H1 (cell line): Measurements from ENCODE around the gene BBX. TPM values are rescaled to one million over a fixed set of nuclear protein-coding genes. Genes with fewer than 3 reads are reported as not detected.

Source experiments
- CTCF ChIA-PET: fragments of 300-600 bp; sonication (Branson Sonifier 250); formaldehyde crosslinking; loops from one replicate; lab custom pipeline; 2021; ENCODE audit not compliant: partially characterized antibody; lab: Charles Lee
- POLR2A ChIA-PET: fragments of 300-600 bp; sonication (Branson Sonifier 250); formaldehyde crosslinking; loops from one replicate; lab custom pipeline; 2021; ENCODE audit warnings: inconsistent platforms; ENCODE audit not compliant: partially characterized antibody; lab: Charles Lee
- DNase-seq, 2 experiments: peaks; one replicate each; pipeline versions ENCODE4 v3.0.0 to v3.0.0-alpha.2; 2010 to 2022; ENCODE audit warnings: low spot score in 2 of 2, low read depth in 1 of 2, mixed read lengths in 1 of 2
- FAIRE-seq: peaks from 2 replicates; lab custom pipeline; 2011; peaks lifted over from hg19 to GRCh38; lab: Jason Lieb, UNC
- H2AFZ ChIP-seq: 2 replicates; pipeline ENCODE4 v1.8.1; 2012; ENCODE audit warnings: low read length, inconsistent platforms
- H2AK5ac ChIP-seq: 2 replicates; pipeline ENCODE4 v1.6.1; 2013; ENCODE audit warnings: low read depth, low read length
- H2BK120ac ChIP-seq: replicated peaks from 2 replicates; pipeline ENCODE3; 2013; ENCODE audit warnings: low read depth, low read length, inconsistent platforms
- H2BK12ac ChIP-seq: 2 replicates; pipeline ENCODE4 v1.6.1; 2013; ENCODE audit warnings: low read depth, low read length
- H2BK15ac ChIP-seq: 2 replicates; pipeline ENCODE4 v1.6.1; 2013; ENCODE audit warnings: low read length
- H2BK20ac ChIP-seq: 2 replicates; pipeline ENCODE4 v1.6.1; 2013; ENCODE audit warnings: low read length
- H2BK5ac ChIP-seq: 2 replicates; pipeline ENCODE4 v1.6.1; 2013; ENCODE audit warnings: low read depth, low read length
- H3K14ac ChIP-seq: 2 replicates; pipeline ENCODE4 v1.6.1; 2013; ENCODE audit warnings: inconsistent platforms; ENCODE audit not compliant: insufficient read length
- H3K18ac ChIP-seq: 2 replicates; pipeline ENCODE4 v1.6.1; 2013; ENCODE audit warnings: low read length; ENCODE audit errors: extremely low read depth
- H3K23ac ChIP-seq: 2 replicates; pipeline ENCODE4 v1.6.1; 2013; ENCODE audit warnings: inconsistent platforms; ENCODE audit not compliant: insufficient read length
- H3K23me2 ChIP-seq: 2 replicates; pipeline ENCODE4 v1.6.1; 2013; ENCODE audit warnings: low read depth, low read length
- H3K27ac ChIP-seq: 2 replicates; pipeline ENCODE4 v1.6.1; 2011; ENCODE audit warnings: low read depth, low read length, inconsistent platforms
- H3K27me3 ChIP-seq, 4 experiments: replicated peaks in 1 of 4; 1 replicate in 1 of 4; 2 replicates in 3 of 4; pipeline versions ENCODE4 v1.6.1 to v1.8.1; 2011 to 2013; ENCODE audit warnings: low read length in 3 of 4, mild to moderate bottlenecking in 3 of 4, inconsistent platforms in 2 of 4, mixed read lengths in 2 of 4, moderate library complexity in 1 of 4; ENCODE audit not compliant: control insufficient read depth in 3 of 4, insufficient read depth in 3 of 4; ENCODE audit errors: extremely low read depth in 1 of 4
- H3K36me3 ChIP-seq, 4 experiments: 2 replicates each; pipeline versions ENCODE4 v1.6.1 to v1.8.1; 2011 to 2013; ENCODE audit warnings: mild to moderate bottlenecking in 4 of 4, low read length in 3 of 4, moderate library complexity in 2 of 4, control low read depth in 1 of 4, inconsistent platforms in 1 of 4; ENCODE audit not compliant: insufficient read depth in 4 of 4, control insufficient read depth in 2 of 4
- H3K4ac ChIP-seq: replicated peaks from 2 replicates; pipeline ENCODE3; 2013; ENCODE audit warnings: low read length, low read depth, mixed read lengths, inconsistent platforms; ENCODE audit not compliant: insufficient read length
- H3K4me1 ChIP-seq, 4 experiments: replicated peaks in 1 of 4; 1 replicate in 1 of 4; 2 replicates in 3 of 4; pipeline versions ENCODE4 v1.6.1 to v1.8.1; 2011 to 2013; ENCODE audit warnings: low read length in 3 of 4, inconsistent platforms in 2 of 4, mixed read lengths in 1 of 4; ENCODE audit not compliant: insufficient read depth in 4 of 4, control insufficient read depth in 3 of 4
- H3K4me2 ChIP-seq, 2 experiments: 2 replicates each; pipeline versions ENCODE4 v1.6.1 to v1.8.1; 2011 to 2013; ENCODE audit warnings: low read depth in 2 of 2, low read length in 2 of 2, control low read depth in 1 of 2, inconsistent platforms in 1 of 2, mild to moderate bottlenecking in 1 of 2; ENCODE audit not compliant: insufficient read depth in 1 of 2
- H3K4me3 ChIP-seq, 4 experiments: fragments of 200-600, 300-600 bp in 1 of 4; sonication (generic), shearing (Covaris generic), sonication (Bioruptor Twin) in 1 of 4; 2 replicates each; pipeline versions ENCODE4 v1.5.1 to v1.8.1; 2011 to 2016; ENCODE audit warnings: low read length in 4 of 4, low read depth in 3 of 4, control low read depth in 2 of 4, inconsistent platforms in 2 of 4, mild to moderate bottlenecking in 2 of 4, mixed read lengths in 1 of 4, moderate library complexity in 1 of 4; ENCODE audit not compliant: insufficient read depth in 2 of 4; ENCODE audit errors: extremely low read depth in 1 of 4
- H3K56ac ChIP-seq: replicated peaks from 2 replicates; pipeline ENCODE3; 2013; ENCODE audit warnings: low read depth, mild to moderate bottlenecking, mixed read lengths, low read length, inconsistent platforms; ENCODE audit not compliant: insufficient read length
- H3K79me1 ChIP-seq: 2 replicates; pipeline ENCODE4 v1.6.1; 2013; ENCODE audit warnings: low read depth, low read length, control low read depth
- H3K79me2 ChIP-seq, 2 experiments: 2 replicates each; pipeline versions ENCODE4 v1.6.1 to v1.8.1; 2012 to 2013; ENCODE audit warnings: low read length in 2 of 2, mild to moderate bottlenecking in 2 of 2, inconsistent platforms in 1 of 2; ENCODE audit not compliant: insufficient read depth in 2 of 2, control insufficient read depth in 1 of 2
- H3K9ac ChIP-seq, 4 experiments: replicated peaks in 1 of 4; 1 replicate in 1 of 4; 2 replicates in 3 of 4; pipeline versions ENCODE4 v1.6.1 to v1.8.1; 2011 to 2013; ENCODE audit warnings: low read depth in 3 of 4, low read length in 3 of 4, control low read depth in 2 of 4, mild to moderate bottlenecking in 2 of 4, moderate library complexity in 2 of 4, inconsistent platforms in 1 of 4; ENCODE audit errors: extremely low read depth in 1 of 4
- H3K9me3 ChIP-seq, 2 experiments: 2 replicates each; pipeline versions ENCODE4 v1.6.1 to v1.8.1; 2012 to 2013; ENCODE audit warnings: mild to moderate bottlenecking in 2 of 2, moderate library complexity in 2 of 2, control low read depth in 1 of 2, inconsistent platforms in 1 of 2, low read depth in 1 of 2, low read length in 1 of 2, mixed read lengths in 1 of 2; ENCODE audit not compliant: insufficient read depth in 2 of 2
- H4K20me1 ChIP-seq, 2 experiments: replicated peaks in 1 of 2; 2 replicates each; pipeline versions ENCODE3 to v1.8.1; 2011 to 2013; ENCODE audit warnings: inconsistent platforms in 2 of 2, low read length in 2 of 2, mild to moderate bottlenecking in 1 of 2; ENCODE audit not compliant: insufficient read depth in 2 of 2, control insufficient read depth in 1 of 2
- H4K5ac ChIP-seq: 2 replicates; pipeline ENCODE4 v1.6.1; 2013; ENCODE audit warnings: low read length, low read depth, mixed read lengths, inconsistent platforms; ENCODE audit not compliant: insufficient read length
- H4K8ac ChIP-seq: 2 replicates; pipeline ENCODE4 v1.8.0; 2013; ENCODE audit warnings: mild to moderate bottlenecking, moderate library complexity, low read length, inconsistent platforms; ENCODE audit not compliant: insufficient read depth; ENCODE audit errors: extremely low read depth
- H4K91ac ChIP-seq: replicated peaks from 2 replicates; pipeline ENCODE3; 2013; ENCODE audit warnings: low read length, mixed read lengths, inconsistent platforms; ENCODE audit not compliant: insufficient read length
- CEBPB ChIP-seq: IDR thresholded peaks from 2 replicates; pipeline ENCODE4 v1.6.1; 2012; ENCODE audit warnings: low read depth, low read length
- GABPA ChIP-seq: IDR thresholded peaks from 2 replicates; pipeline ENCODE4 v1.6.1; 2011; ENCODE audit warnings: mild to moderate bottlenecking, low read length, moderate library complexity, borderline replicate concordance; ENCODE audit not compliant: insufficient read depth
- GTF2F1 ChIP-seq: IDR thresholded peaks from 2 replicates; pipeline ENCODE4 v1.6.1; 2012; ENCODE audit warnings: low read depth, low read length, improper control_type of control experiment, borderline replicate concordance
- KDM4A ChIP-seq: IDR thresholded peaks from one replicate; pipeline ENCODE4 v1.7.1; 2012; ENCODE audit warnings: low read depth, mild to moderate bottlenecking, moderate library complexity, low read length, inconsistent platforms; ENCODE audit not compliant: severe bottlenecking
- NANOG ChIP-seq: IDR thresholded peaks from 2 replicates; pipeline ENCODE4 v1.6.1; 2011; ENCODE audit warnings: low read length, low read depth, mild to moderate bottlenecking, inconsistent platforms; ENCODE audit not compliant: insufficient read depth, poor library complexity, severe bottlenecking
- SUZ12 ChIP-seq: fragments of 200-600 bp; sonication (generic); IDR thresholded peaks from 2 replicates; pipeline ENCODE4 v1.6.1; 2012; ENCODE audit warnings: mild to moderate bottlenecking, inconsistent platforms, low read length, moderate library complexity, mixed read lengths
- WGBS, 2 experiments: shearing (Covaris generic) in 1 of 2; methylation state at CpG; one replicate each; pipeline versions ENCODE4 v1.1.6 to v1.1.7; 2013 to 2015; ENCODE audit warnings: low lambda C conversion rate in 2 of 2, mixed read lengths in 2 of 2, inconsistent platforms in 1 of 2, low coverage in 1 of 2, missing lambda C conversion rate in 1 of 2; ENCODE audit not compliant: insufficient replicate concordance in 2 of 2, insufficient coverage in 1 of 2, insufficient read length in 1 of 2; ENCODE audit errors: extremely low coverage in 1 of 2, missing lambda C conversion rate in 1 of 2; 5-methylcytosine and 5-hydroxymethylcytosine counted together
- polyA plus RNA-seq, 7 experiments: library from polyadenylated mRNA; depleted of rRNA in 3 of 7; stranded (reverse) in 5 of 7; unstranded in 2 of 7; fragments of >200 nt in 5 of 7; fragments of 200-250 nt in 2 of 7; gene quantifications; 1 replicate in 5 of 7; 2 replicates in 1 of 7; 4 replicates in 1 of 7; pipeline versions ENCODE4 v1.2.1 to v1.2.3, GENCODE V29; 2011 to 2013; ENCODE audit warnings: missing spikeins in 2 of 7, mixed read lengths in 2 of 7
- total RNA-seq: library from RNA; stranded (reverse); fragmentation: NEBNext Ultra II Directional; extraction: Animal tissue kit (Norgen Biotek cat#: 25700); gene quantifications from 2 replicates; pipeline ENCODE4 v1.2.1, GENCODE V29; 2021

Gene BBX
- total and polyA plus RNA-seq, 2 of the 8 experiments (the other 6 are each of a cell fraction or from before 2014, with no cell fraction given) = 11.0 to 42.5 TPM

DNA sequence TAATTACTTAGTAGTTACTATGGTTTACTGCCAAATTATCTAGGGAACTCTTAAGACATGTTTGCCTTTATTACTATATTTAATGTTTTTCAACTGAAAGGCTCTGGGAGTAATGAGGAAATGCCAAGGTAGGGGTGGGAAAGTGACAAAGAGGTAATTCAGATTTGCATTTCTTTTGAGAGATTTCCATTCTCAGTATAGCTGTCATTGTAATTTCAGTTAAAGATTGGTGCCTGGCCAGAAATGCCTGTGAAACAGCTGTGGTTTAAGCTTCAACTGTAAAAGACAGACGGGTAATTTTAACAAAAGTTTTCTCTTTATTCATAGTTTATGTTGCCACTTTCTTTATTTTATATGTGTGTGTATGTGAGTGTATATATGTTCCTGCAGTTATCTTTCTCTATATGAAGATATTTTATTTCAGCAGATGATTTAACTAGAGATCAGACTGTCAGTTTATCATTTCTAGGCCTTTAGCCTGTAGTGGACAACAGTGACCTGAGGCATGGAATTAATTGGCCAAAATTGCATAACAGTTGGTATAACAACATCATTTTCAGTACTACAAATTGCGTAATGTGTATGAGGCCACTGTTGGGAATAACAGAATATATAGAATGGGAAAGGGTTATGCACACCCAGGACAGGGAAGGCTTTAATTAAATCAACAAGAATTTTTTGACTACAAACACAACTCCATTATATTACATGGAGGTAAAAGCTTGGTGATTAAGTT is 119.0 kb downstream of the BBX start:
- POLR2A ChIA-PET = no interaction called here
- H4K91ac ChIP-seq = no peak overlapping the region
- TF ChIP-seq SUZ12 (no peak), CEBPB (no peak), NANOG (no peak), GTF2F1 (no peak), KDM4A (no peak), GABPA (no peak)

More for the DNA sequence above, 119.0 kb downstream of the BBX start:
- no peak overlapping the region for H3K4ac ChIP-seq
- H2BK20ac ChIP-seq = no peak overlapping the region
- H2AK5ac ChIP-seq = no peak overlapping the region
- H3K36me3 ChIP-seq = no peaks in the 10 kb centered on the region; a peak in 1 of 8 replicates
- H3K56ac ChIP-seq = no peak overlapping the region
- H3K9ac ChIP-seq = no peak overlapping the region
- H3K9me3 ChIP-seq = no peaks in the 10 kb centered on the region
- no peak overlapping the region for H3K27ac ChIP-seq
- no peaks in the 10 kb centered on the region for H4K20me1 ChIP-seq
- H3K4me2 ChIP-seq = no peak overlapping the region; a peak in 1 of 4 replicates
- DNase-seq (no peak), FAIRE-seq (no peak)
- H3K18ac ChIP-seq = no peak overlapping the region
- H2BK15ac ChIP-seq = no peak overlapping the region
- H3K27me3 ChIP-seq = no peaks in the 10 kb centered on the region
- no peak overlapping the region for H2AFZ ChIP-seq
- H2BK5ac ChIP-seq = no peak overlapping the region
- peaks cover 4 to 8% of the 10 kb centered on the region in 2 experiments; a peak in 2 of 4 replicates for H3K79me2 ChIP-seq
- no peak overlapping the region for H2BK120ac ChIP-seq
- H3K23ac ChIP-seq = no peak overlapping the region
- peaks cover 6 to 12% (median 10%) of the 10 kb centered on the region in 4 experiments; a peak in 6 of 7 replicates for H3K4me1 ChIP-seq
- CTCF ChIA-PET = interaction anchor here (0.6 to 4.2 kb wide), 13 partner anchors 10 to 447 kb away, joined by 3 to 43 read pairs (median 4); no protein-coding TSS in a partner anchor
- H4K5ac ChIP-seq = no peak overlapping the region
- H3K23me2 ChIP-seq = no peaks in the 10 kb centered on the region
- no peak overlapping the region for H2BK12ac ChIP-seq
- H3K79me1 ChIP-seq = no peaks in the 10 kb centered on the region
- no peak overlapping the region for H3K14ac ChIP-seq
- no peak overlapping the region for H4K8ac ChIP-seq
- no peak overlapping the region for H3K4me3 ChIP-seq
- WGBS, 2 experiments = 43% methylated on average over 2 of the region's 2 CpGs; no CpG with 5 or more reads in 1 of the 2 experiments
